PFSK-1 (cell line): Measurements from ENCODE around the gene SLC35A3.

Experiments
- POLR2AphosphoS5 ChIP-seq: IDR thresholded peaks from 2 replicates; pipeline ENCODE4 v1.6.1; 2012; ENCODE audit warnings: low read depth, mild to moderate bottlenecking, control low read depth, low read length, moderate library complexity
- SIN3A ChIP-seq: IDR thresholded peaks from 2 replicates; pipeline ENCODE4 v1.6.1; 2012; ENCODE audit warnings: mild to moderate bottlenecking, low read length, moderate library complexity, borderline replicate concordance; ENCODE audit not compliant: insufficient read depth
- TAF1 ChIP-seq: IDR thresholded peaks from 2 replicates; pipeline ENCODE4 v1.6.1; 2012; ENCODE audit warnings: low read length, control low read depth, borderline replicate concordance; ENCODE audit not compliant: insufficient read depth
- TF ChIP-seq, protein P1 (sequence below), 2 experiments: IDR thresholded peaks; 2 replicates each; pipeline versions ENCODE4 v1.6.1 to v1.8.0; 2011 to 2012; ENCODE audit warnings: low read depth in 2 of 2, low read length in 2 of 2, control low read depth in 1 of 2, inconsistent platforms in 1 of 2, mild to moderate bottlenecking in 1 of 2, moderate library complexity in 1 of 2; ENCODE audit not compliant: insufficient read depth in 1 of 2

DNA sequence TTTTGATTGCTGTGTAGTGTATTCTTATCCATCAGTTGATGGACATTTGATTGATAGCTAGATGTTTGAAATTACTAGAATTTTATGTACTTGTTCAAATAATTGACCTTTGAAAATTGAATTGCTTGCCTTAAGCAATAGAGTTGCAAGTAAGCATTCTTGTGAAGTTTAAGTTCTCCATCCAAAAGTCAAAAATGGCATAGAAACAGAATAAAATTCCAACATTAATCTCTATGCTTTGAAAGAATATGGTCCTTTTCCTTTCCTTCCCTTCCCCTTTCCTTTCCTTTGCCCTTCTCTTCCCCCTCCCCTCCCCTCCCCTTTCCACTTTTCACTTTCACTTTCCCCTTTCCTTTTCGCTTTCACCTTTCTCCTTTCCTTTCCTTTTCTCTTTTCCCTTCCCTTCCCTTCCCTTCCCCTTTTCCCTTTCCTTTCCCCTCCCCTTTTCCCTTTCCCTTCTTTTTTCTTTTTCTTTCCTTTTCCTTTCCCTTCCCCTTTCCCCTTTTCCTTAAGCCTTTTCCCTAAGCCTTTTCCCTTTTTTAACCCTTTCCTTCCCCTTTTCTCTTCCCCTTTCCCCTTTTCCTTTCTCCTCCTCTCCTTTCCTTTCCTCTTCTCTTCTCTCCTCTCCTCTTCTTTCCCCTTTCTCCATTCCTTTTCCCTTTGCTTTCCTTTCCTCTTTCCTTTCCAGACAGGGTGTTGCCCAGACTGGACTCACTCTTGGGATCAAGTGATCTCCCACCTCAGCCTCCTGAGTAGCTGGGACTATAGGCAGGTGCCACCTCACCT lies 95.6 kb downstream of the SLC35A3 start:
- TF ChIP-seq, protein P1, sequence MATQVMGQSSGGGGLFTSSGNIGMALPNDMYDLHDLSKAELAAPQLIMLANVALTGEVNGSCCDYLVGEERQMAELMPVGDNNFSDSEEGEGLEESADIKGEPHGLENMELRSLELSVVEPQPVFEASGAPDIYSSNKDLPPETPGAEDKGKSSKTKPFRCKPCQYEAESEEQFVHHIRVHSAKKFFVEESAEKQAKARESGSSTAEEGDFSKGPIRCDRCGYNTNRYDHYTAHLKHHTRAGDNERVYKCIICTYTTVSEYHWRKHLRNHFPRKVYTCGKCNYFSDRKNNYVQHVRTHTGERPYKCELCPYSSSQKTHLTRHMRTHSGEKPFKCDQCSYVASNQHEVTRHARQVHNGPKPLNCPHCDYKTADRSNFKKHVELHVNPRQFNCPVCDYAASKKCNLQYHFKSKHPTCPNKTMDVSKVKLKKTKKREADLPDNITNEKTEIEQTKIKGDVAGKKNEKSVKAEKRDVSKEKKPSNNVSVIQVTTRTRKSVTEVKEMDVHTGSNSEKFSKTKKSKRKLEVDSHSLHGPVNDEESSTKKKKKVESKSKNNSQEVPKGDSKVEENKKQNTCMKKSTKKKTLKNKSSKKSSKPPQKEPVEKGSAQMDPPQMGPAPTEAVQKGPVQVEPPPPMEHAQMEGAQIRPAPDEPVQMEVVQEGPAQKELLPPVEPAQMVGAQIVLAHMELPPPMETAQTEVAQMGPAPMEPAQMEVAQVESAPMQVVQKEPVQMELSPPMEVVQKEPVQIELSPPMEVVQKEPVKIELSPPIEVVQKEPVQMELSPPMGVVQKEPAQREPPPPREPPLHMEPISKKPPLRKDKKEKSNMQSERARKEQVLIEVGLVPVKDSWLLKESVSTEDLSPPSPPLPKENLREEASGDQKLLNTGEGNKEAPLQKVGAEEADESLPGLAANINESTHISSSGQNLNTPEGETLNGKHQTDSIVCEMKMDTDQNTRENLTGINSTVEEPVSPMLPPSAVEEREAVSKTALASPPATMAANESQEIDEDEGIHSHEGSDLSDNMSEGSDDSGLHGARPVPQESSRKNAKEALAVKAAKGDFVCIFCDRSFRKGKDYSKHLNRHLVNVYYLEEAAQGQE (IDR thresholded peaks at IDR 0.05; ENCODE audit: insufficient read depth in 1 of 2, low read depth in 2 of 2, low read length in 2 of 2): no peak
- no peak for TF ChIP-seq TAF1
- no peak for TF ChIP-seq POLR2AphosphoS5
- TF ChIP-seq SIN3A: no peak
